ENCODE results near the gene BIRC5.
A peak's percentile ranks its signal among the peaks of the same experiment; 100 is the strongest.

Gene BIRC5

GRCh38 chr17:78208486-78208885 lies 5.6 kb upstream of the BIRC5 start:
- Histone ChIP-seq H3K4me1 (ENCODE audit: control insufficient read depth, insufficient read depth, low read length) (no peaks in the 10 kb centered on the region), H3K4me3 (ENCODE audit: low read depth, low read length) (no peak overlapping the region), H3K27ac (ENCODE audit: low read depth, low read length) (no peak overlapping the region), H3K9ac (ENCODE audit: low read length) (no peak overlapping the region), H3K9me3 (ENCODE audit: control insufficient read depth, insufficient read depth, low read depth, low read length) (no peaks in the 10 kb centered on the region), H3K27me3 (ENCODE audit: control insufficient read depth, insufficient read depth, low read length) (no peaks in the 10 kb centered on the region), H3K36me3 (ENCODE audit: control insufficient read depth, insufficient read depth, low read length) (peaks cover 25% of the 10 kb centered on the region)

- Histone ChIP-seq H3K36me3 (ENCODE audit: control insufficient read depth, insufficient read depth, low read length) (peaks cover 12% of the 10 kb centered on the region), H3K9ac (ENCODE audit: low read length) (no peak overlapping the region), H3K4me3 (ENCODE audit: low read depth, low read length) (no peak overlapping the region), H3K9me3 (ENCODE audit: control insufficient read depth, insufficient read depth, low read depth, low read length) (no peaks in the 10 kb centered on the region), H3K27ac (ENCODE audit: low read depth, low read length) (no peak overlapping the region), H3K4me1 (ENCODE audit: control insufficient read depth, insufficient read depth, low read length) (0 out of 2 replicates have a peak, but pooled peaks cover 4% of the 10 kb centered on the region), H3K27me3 (ENCODE audit: control insufficient read depth, insufficient read depth, low read length) (no peaks in the 10 kb centered on the region)
Measured at GRCh38 chr17:78210111-78210510, 3.9 kb upstream of the BIRC5 start.

GRCh38 chr17:78211032-78211431 lies 3.0 kb upstream of the BIRC5 start:
- Histone ChIP-seq H3K27ac (ENCODE audit: low read depth, low read length) (no peak overlapping the region), H3K9ac (ENCODE audit: low read length) (no peak overlapping the region), H3K4me3 (ENCODE audit: low read depth, low read length) (no peak overlapping the region), H3K36me3 (ENCODE audit: control insufficient read depth, insufficient read depth, low read length) (peaks cover 5% of the 10 kb centered on the region; the same call in 1 of the 2 replicates), H3K4me1 (ENCODE audit: control insufficient read depth, insufficient read depth, low read length) (peaks cover 9% of the 10 kb centered on the region; the same call in 1 of the 2 replicates), H3K27me3 (ENCODE audit: control insufficient read depth, insufficient read depth, low read length) (no peaks in the 10 kb centered on the region), H3K9me3 (ENCODE audit: control insufficient read depth, insufficient read depth, low read depth, low read length) (no peaks in the 10 kb centered on the region)

DNA sequence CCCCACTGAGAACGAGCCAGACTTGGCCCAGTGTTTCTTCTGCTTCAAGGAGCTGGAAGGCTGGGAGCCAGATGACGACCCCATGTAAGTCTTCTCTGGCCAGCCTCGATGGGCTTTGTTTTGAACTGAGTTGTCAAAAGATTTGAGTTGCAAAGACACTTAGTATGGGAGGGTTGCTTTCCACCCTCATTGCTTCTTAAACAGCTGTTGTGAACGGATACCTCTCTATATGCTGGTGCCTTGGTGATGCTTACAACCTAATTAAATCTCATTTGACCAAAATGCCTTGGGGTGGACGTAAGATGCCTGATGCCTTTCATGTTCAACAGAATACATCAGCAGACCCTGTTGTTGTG lies 631 bp downstream of the BIRC5 start:
- H3K9ac ChIP-seq (ENCODE audit: low read length), result peak overlapping the region; percentile 94
- peaks cover 12% of the 10 kb centered on the region; the same call in 1 of the 2 replicates for H3K4me1 ChIP-seq (ENCODE audit: control insufficient read depth, insufficient read depth, low read length)
- H3K27me3 ChIP-seq (ENCODE audit: control insufficient read depth, insufficient read depth, low read length), result no peaks in the 10 kb centered on the region
- peaks cover 22% of the 10 kb centered on the region for H3K36me3 ChIP-seq (ENCODE audit: control insufficient read depth, insufficient read depth, low read length)
- peak overlapping the region; percentile 96 for H3K4me3 ChIP-seq (ENCODE audit: low read depth, low read length)
- peak overlapping the region; percentile 76; the same call in 1 of the 2 replicates for H3K27ac ChIP-seq (ENCODE audit: low read depth, low read length)
- no peaks in the 10 kb centered on the region for H3K9me3 ChIP-seq (ENCODE audit: control insufficient read depth, insufficient read depth, low read depth, low read length)

DNA sequence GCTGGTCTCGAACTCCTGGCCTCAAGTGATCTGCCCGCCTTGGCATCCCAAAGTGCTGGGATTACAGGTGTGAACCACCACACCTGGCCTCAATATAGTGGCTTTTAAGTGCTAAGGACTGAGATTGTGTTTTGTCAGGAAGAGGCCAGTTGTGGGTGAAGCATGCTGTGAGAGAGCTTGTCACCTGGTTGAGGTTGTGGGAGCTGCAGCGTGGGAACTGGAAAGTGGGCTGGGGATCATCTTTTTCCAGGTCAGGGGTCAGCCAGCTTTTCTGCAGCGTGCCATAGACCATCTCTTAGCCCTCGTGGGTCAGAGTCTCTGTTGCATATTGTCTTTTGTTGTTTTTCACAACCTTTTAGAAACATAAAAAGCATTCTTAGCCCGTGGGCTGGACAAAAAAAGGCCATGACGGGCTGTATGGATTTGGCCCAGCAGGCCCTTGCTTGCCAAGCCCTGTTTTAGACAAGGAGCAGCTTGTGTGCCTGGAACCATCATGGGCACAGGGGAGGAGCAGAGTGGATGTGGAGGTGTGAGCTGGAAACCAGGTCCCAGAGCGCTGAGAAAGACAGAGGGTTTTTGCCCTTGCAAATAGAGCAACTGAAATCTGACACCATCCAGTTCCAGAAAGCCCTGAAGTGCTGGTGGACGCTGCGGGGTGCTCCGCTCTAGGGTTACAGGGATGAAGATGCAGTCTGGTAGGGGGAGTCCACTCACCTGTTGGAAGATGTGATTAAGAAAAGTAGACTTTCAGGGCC lies 5.5 kb downstream of the BIRC5 start:
- Histone ChIP-seq H3K9me3 (ENCODE audit: control insufficient read depth, insufficient read depth, low read depth, low read length) (no peaks in the 10 kb centered on the region), H3K27me3 (ENCODE audit: control insufficient read depth, insufficient read depth, low read length) (no peaks in the 10 kb centered on the region), H3K4me3 (ENCODE audit: low read depth, low read length) (no peak overlapping the region), H3K4me1 (ENCODE audit: control insufficient read depth, insufficient read depth, low read length) (peaks cover 15% of the 10 kb centered on the region; the same call in 1 of the 2 replicates), H3K27ac (ENCODE audit: low read depth, low read length) (no peak overlapping the region), H3K9ac (ENCODE audit: low read length) (no peak overlapping the region), H3K36me3 (ENCODE audit: control insufficient read depth, insufficient read depth, low read length) (peaks cover 61% of the 10 kb centered on the region)

DNA sequence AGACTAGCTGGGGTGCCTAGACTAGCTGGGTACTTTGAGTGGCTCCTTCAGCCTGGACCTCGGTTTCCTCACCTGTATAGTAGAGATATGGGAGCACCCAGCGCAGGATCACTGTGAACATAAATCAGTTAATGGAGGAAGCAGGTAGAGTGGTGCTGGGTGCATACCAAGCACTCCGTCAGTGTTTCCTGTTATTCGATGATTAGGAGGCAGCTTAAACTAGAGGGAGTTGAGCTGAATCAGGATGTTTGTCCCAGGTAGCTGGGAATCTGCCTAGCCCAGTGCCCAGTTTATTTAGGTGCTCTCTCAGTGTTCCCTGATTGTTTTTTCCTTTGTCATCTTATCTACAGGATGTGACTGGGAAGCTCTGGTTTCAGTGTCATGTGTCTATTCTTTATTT lies 9.0 kb downstream of the BIRC5 start:
- Histone ChIP-seq H3K4me1 (ENCODE audit: control insufficient read depth, insufficient read depth, low read length) (peaks cover 6% of the 10 kb centered on the region; the same call in 1 of the 2 replicates), H3K9me3 (ENCODE audit: control insufficient read depth, insufficient read depth, low read depth, low read length) (no peaks in the 10 kb centered on the region), H3K9ac (ENCODE audit: low read length) (no peak overlapping the region), H3K36me3 (ENCODE audit: control insufficient read depth, insufficient read depth, low read length) (peaks cover 57% of the 10 kb centered on the region), H3K4me3 (ENCODE audit: low read depth, low read length) (no peak overlapping the region), H3K27me3 (ENCODE audit: control insufficient read depth, insufficient read depth, low read length) (no peaks in the 10 kb centered on the region), H3K27ac (ENCODE audit: low read depth, low read length) (no peak overlapping the region)

GRCh38 chr17:78223765-78224164 lies 9.7 kb downstream of the BIRC5 start:
- Histone ChIP-seq H3K4me1 (ENCODE audit: control insufficient read depth, insufficient read depth, low read length) (peaks cover 6% of the 10 kb centered on the region; the same call in 1 of the 2 replicates), H3K27ac (ENCODE audit: low read depth, low read length) (no peak overlapping the region), H3K4me3 (ENCODE audit: low read depth, low read length) (no peak overlapping the region), H3K9me3 (ENCODE audit: control insufficient read depth, insufficient read depth, low read depth, low read length) (no peaks in the 10 kb centered on the region), H3K9ac (ENCODE audit: low read length) (no peak overlapping the region), H3K27me3 (ENCODE audit: control insufficient read depth, insufficient read depth, low read length) (no peaks in the 10 kb centered on the region), H3K36me3 (ENCODE audit: control insufficient read depth, insufficient read depth, low read length) (peaks cover 56% of the 10 kb centered on the region)

DNA sequence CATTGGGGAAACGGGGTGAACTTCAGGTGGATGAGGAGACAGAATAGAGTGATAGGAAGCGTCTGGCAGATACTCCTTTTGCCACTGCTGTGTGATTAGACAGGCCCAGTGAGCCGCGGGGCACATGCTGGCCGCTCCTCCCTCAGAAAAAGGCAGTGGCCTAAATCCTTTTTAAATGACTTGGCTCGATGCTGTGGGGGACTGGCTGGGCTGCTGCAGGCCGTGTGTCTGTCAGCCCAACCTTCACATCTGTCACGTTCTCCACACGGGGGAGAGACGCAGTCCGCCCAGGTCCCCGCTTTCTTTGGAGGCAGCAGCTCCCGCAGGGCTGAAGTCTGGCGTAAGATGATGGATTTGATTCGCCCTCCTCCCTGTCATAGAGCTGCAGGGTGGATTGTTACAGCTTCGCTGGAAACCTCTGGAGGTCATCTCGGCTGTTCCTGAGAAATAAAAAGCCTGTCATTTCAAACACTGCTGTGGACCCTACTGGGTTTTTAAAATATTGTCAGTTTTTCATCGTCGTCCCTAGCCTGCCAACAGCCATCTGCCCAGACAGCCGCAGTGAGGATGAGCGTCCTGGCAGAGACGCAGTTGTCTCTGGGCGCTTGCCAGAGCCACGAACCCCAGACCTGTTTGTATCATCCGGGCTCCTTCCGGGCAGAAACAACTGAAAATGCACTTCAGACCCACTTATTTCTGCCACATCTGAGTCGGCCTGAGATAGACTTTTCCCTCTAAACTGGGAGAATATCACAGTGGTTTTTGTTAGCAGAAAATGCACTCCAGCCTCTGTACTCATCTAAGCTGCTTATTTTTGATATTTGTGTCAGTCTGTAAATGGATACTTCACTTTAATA lies 10.4 kb downstream of the BIRC5 start:
- H3K27me3 ChIP-seq (ENCODE audit: control insufficient read depth, insufficient read depth, low read length), result no peaks in the 10 kb centered on the region
- H3K9me3 ChIP-seq (ENCODE audit: control insufficient read depth, insufficient read depth, low read depth, low read length), result no peaks in the 10 kb centered on the region
- H3K36me3 ChIP-seq (ENCODE audit: control insufficient read depth, insufficient read depth, low read length), result peaks cover 49% of the 10 kb centered on the region
- H3K9ac ChIP-seq (ENCODE audit: low read length), result no peak overlapping the region
- H3K27ac ChIP-seq (ENCODE audit: low read depth, low read length), result no peak overlapping the region
- no peak overlapping the region for H3K4me3 ChIP-seq (ENCODE audit: low read depth, low read length)
- H3K4me1 ChIP-seq (ENCODE audit: control insufficient read depth, insufficient read depth, low read length), result peaks cover 4% of the 10 kb centered on the region; the same call in 1 of the 2 replicates

GRCh38 chr17:78225088-78225865 lies 11.2 kb downstream of the BIRC5 start:
- peaks cover 43% of the 10 kb centered on the region for H3K36me3 ChIP-seq (ENCODE audit: control insufficient read depth, insufficient read depth, low read length)
- no peak overlapping the region for H3K27ac ChIP-seq (ENCODE audit: low read depth, low read length)
- no peaks in the 10 kb centered on the region for H3K9me3 ChIP-seq (ENCODE audit: control insufficient read depth, insufficient read depth, low read depth, low read length)

GRCh38 chr17:78226055-78226758 lies 12.2 kb downstream of the BIRC5 start:
- Histone ChIP-seq H3K27ac (ENCODE audit: low read depth, low read length) (no peak overlapping the region), H3K9me3 (ENCODE audit: control insufficient read depth, insufficient read depth, low read depth, low read length) (no peaks in the 10 kb centered on the region), H3K4me3 (ENCODE audit: low read depth, low read length) (no peak overlapping the region), H3K9ac (ENCODE audit: low read length) (no peak overlapping the region), H3K36me3 (ENCODE audit: control insufficient read depth, insufficient read depth, low read length) (peaks cover 37% of the 10 kb centered on the region), H3K27me3 (ENCODE audit: control insufficient read depth, insufficient read depth, low read length) (peaks cover 13% of the 10 kb centered on the region), H3K4me1 (ENCODE audit: control insufficient read depth, insufficient read depth, low read length) (peaks cover 3% of the 10 kb centered on the region)

More at GRCh38 chr17:78225088-78225865, 11.2 kb downstream of the BIRC5 start:
- H3K9ac ChIP-seq (ENCODE audit: low read length), result no peak overlapping the region
- peaks cover 4% of the 10 kb centered on the region for H3K27me3 ChIP-seq (ENCODE audit: control insufficient read depth, insufficient read depth, low read length)
- no peak overlapping the region for H3K4me3 ChIP-seq (ENCODE audit: low read depth, low read length)
- H3K4me1 ChIP-seq (ENCODE audit: control insufficient read depth, insufficient read depth, low read length), result no peaks in the 10 kb centered on the region
